ENCODE measurements around the gene TAS2R42.

GRCh38 chr12:11144297-11144696 is 42.4 kb downstream of the TAS2R42 start:
- TF ChIP-seq CTCF (IDR thresholded peaks at IDR 0.05): no peak
- no peak for TF ChIP-seq POLR2A (IDR thresholded peaks at IDR 0.05)
- no peak for TF ChIP-seq POLR2AphosphoS5 (IDR thresholded peaks at IDR 0.05)
- no peak for TF ChIP-seq EP300 (IDR thresholded peaks at IDR 0.05)
